Neural crest cell (in vitro differentiated cells): ENCODE measurements around the gene PVR. TPM values are rescaled to one million over a fixed set of nuclear protein-coding genes. Genes with fewer than 3 reads are reported as not detected.
"Not testable (repeated sequence)": the region's sequence is repeated elsewhere in the genome, so short reads cannot be mapped to it uniquely, and the experiment has no call there.

Experiments used
- DNase-seq: peaks from one replicate; pipeline ENCODE4 v3.0.0; 2021; ENCODE audit warnings: low read depth, mixed read lengths, low spot score
- H3K27ac Mint-ChIP-seq: one replicate; pipeline ENCODE4 v1.8.0; 2021; ENCODE audit warnings: mild to moderate bottlenecking, mixed read lengths; ENCODE audit not compliant: unreplicated experiment
- H3K27me3 Mint-ChIP-seq: 2 replicates; pipeline ENCODE4 v1.8.0; 2021; ENCODE audit warnings: low read depth, mild to moderate bottlenecking, mixed read lengths
- H3K36me3 Mint-ChIP-seq: 2 replicates; pipeline ENCODE4 v1.8.0; 2021; ENCODE audit warnings: low read depth, mild to moderate bottlenecking, mixed read lengths
- H3K4me1 Mint-ChIP-seq: 2 replicates; pipeline ENCODE4 v1.8.0; 2021; ENCODE audit warnings: mixed read lengths
- H3K4me3 Mint-ChIP-seq: one replicate; pipeline ENCODE4 v1.8.0; 2021; ENCODE audit warnings: mild to moderate bottlenecking, mixed read lengths
- H3K9me3 Mint-ChIP-seq: 2 replicates; pipeline ENCODE4 v1.8.0; 2021; ENCODE audit warnings: mixed read lengths
- CTCF ChIP-seq: fragments of 200-600 bp; sonication (generic); conservative IDR thresholded peaks from 2 replicates; pipeline ENCODE4 v1.5.0; 2021; ENCODE audit warnings: antibody characterized with exemption, mild to moderate bottlenecking
- total RNA-seq: library from RNA; stranded (reverse); gene quantifications from 2 replicates; pipeline ENCODE4 v1.2.1, GENCODE V29; 2021

The PVR gene
- total RNA-seq, 1 donor from 2014 or later = 20.4 TPM

GRCh38 chr19:44620667-44621066, 23.0 kb upstream of the PVR start:
- no peaks in the 10 kb centered on the region for H3K36me3 Mint-ChIP-seq
- no peaks in the 10 kb centered on the region for H3K9me3 Mint-ChIP-seq
- no peak overlapping the region for H3K4me3 Mint-ChIP-seq
- H3K4me1 Mint-ChIP-seq = no peaks in the 10 kb centered on the region
- H3K27ac Mint-ChIP-seq = no peak overlapping the region
- no peaks in the 10 kb centered on the region for H3K27me3 Mint-ChIP-seq
- DNase-seq = no peak
- TF ChIP-seq CTCF = no peak

- Mint-ChIP-seq H3K9me3 (no peaks in the 10 kb centered on the region), H3K27ac (no peak overlapping the region), H3K4me1 (no peaks in the 10 kb centered on the region), H3K27me3 (no peaks in the 10 kb centered on the region), H3K4me3 (no peak overlapping the region), H3K36me3 (no peaks in the 10 kb centered on the region)
- no peak for DNase-seq
- TF ChIP-seq CTCF = no peak
These were observed 22.3 kb upstream of the PVR start for GRCh38 chr19:44621367-44621766.

- Mint-ChIP-seq H3K4me1 (no peaks in the 10 kb centered on the region), H3K9me3 (no peaks in the 10 kb centered on the region), H3K27me3 (no peaks in the 10 kb centered on the region), H3K27ac (peak overlapping the region; percentile 86), H3K36me3 (no peaks in the 10 kb centered on the region), H3K4me3 (no peak overlapping the region)
- DNase-seq = no peak
- no peak for TF ChIP-seq CTCF
These were observed 20.6 kb upstream of the PVR start for GRCh38 chr19:44623080-44623479.

- no peak overlapping the region for H3K4me3 Mint-ChIP-seq
- H3K9me3 Mint-ChIP-seq = no peaks in the 10 kb centered on the region
- no peak overlapping the region for H3K27ac Mint-ChIP-seq
- DNase-seq = no peak
- no peaks in the 10 kb centered on the region for H3K4me1 Mint-ChIP-seq
- no peaks in the 10 kb centered on the region for H3K36me3 Mint-ChIP-seq
- H3K27me3 Mint-ChIP-seq = no peaks in the 10 kb centered on the region
- TF ChIP-seq CTCF = no peak
These were observed 20.1 kb upstream of the PVR start for GRCh38 chr19:44623626-44624025.

GRCh38 chr19:44624840-44625354, 18.8 kb upstream of the PVR start:
- no peaks in the 10 kb centered on the region for H3K9me3 Mint-ChIP-seq
- H3K27me3 Mint-ChIP-seq = no peaks in the 10 kb centered on the region
- TF ChIP-seq CTCF = no peak
- no peaks in the 10 kb centered on the region for H3K4me1 Mint-ChIP-seq
- H3K4me3 Mint-ChIP-seq = no peak overlapping the region
- no peaks in the 10 kb centered on the region for H3K36me3 Mint-ChIP-seq
- DNase-seq = no peak
- H3K27ac Mint-ChIP-seq = no peak overlapping the region

- H3K27ac Mint-ChIP-seq, H3K4me3 Mint-ChIP-seq, H3K4me1 Mint-ChIP-seq, H3K36me3 Mint-ChIP-seq, H3K9me3 Mint-ChIP-seq, DNase-seq, H3K27me3 Mint-ChIP-seq: not testable (repeated sequence)
These were observed 18.1 kb upstream of the PVR start for GRCh38 chr19:44625637-44626036.
